Coronary artery (tissue), 2 donors: ENCODE results near the gene CDS2.

ENCODE experiments used
- DNase-seq: peaks from one replicate; pipeline ENCODE4 v3.0.0-alpha.2; 2017; ENCODE audit warnings: low spot score
- H3K27ac ChIP-seq, 2 donors: fragments of 200-600 bp; sonication (generic); one replicate each; pipeline ENCODE4 v1.5.1; 2016 to 2019
- H3K4me3 ChIP-seq: fragments of 200-600 bp; sonication (generic); 2 replicates; pipeline ENCODE4 v1.5.1; 2016; ENCODE audit warnings: mild to moderate bottlenecking, moderate library complexity
- CTCF ChIP-seq: fragments of 200-600 bp; sonication (generic); IDR thresholded peaks from one replicate; pipeline ENCODE4 v1.5.1; 2019; ENCODE audit warnings: antibody characterized with exemption

Gene CDS2

GRCh38 chr20:5205348-5206210, 78.8 kb downstream of the CDS2 start:
- Histone ChIP-seq H3K27ac (no peak overlapping the region), H3K4me3 (no peak overlapping the region)
- DNase-seq = no peak
- TF ChIP-seq CTCF = peak; percentile 82

GRCh38 chr20:5207138-5207537, 80.3 kb downstream of the CDS2 start:
- H3K27ac ChIP-seq = no peak overlapping the region
- no peak overlapping the region for H3K4me3 ChIP-seq
- DNase-seq = no peak
- no peak for TF ChIP-seq CTCF

- Histone ChIP-seq H3K27ac (no peak overlapping the region), H3K4me3 (no peak overlapping the region)
- no peak for TF ChIP-seq CTCF
- no peak for DNase-seq
Observed at GRCh38 chr20:5211803-5212714, 85.3 kb downstream of the CDS2 start.

- H3K4me3 ChIP-seq = no peak overlapping the region
- DNase-seq = no peak
- no peak for TF ChIP-seq CTCF
- H3K27ac ChIP-seq = no peak overlapping the region
Observed at GRCh38 chr20:5212907-5213487, 86.2 kb downstream of the CDS2 start.

GRCh38 chr20:5214826-5215225, 88.0 kb downstream of the CDS2 start:
- no peak for DNase-seq
- Histone ChIP-seq H3K27ac (no peak overlapping the region), H3K4me3 (no peak overlapping the region)
- TF ChIP-seq CTCF = no peak

- no peak overlapping the region for H3K4me3 ChIP-seq
- no peak for TF ChIP-seq CTCF
- no peak for DNase-seq
- no peak overlapping the region for H3K27ac ChIP-seq
Observed at GRCh38 chr20:5215672-5216304, 89.0 kb downstream of the CDS2 start.
